Uterus (tissue), 4 donors: ENCODE results near the gene TEX2. TPM values are rescaled to one million over a fixed set of nuclear protein-coding genes. Genes with fewer than 3 reads are reported as not detected.
A peak's percentile ranks its signal among the peaks of the same experiment; 100 is the strongest.

Experiments used
- DNase-seq, 2 donors: peaks; one replicate each; pipeline ENCODE4 v3.0.0-alpha.2; 2019 to 2020
- H3K27ac ChIP-seq, 2 donors: fragments of 200-600 bp; sonication (generic); 1 replicate in 1 of 2; 2 replicates in 1 of 2; pipeline ENCODE4 v1.5.1; 2016 to 2018
- H3K27me3 ChIP-seq, 2 donors: fragments of 200-600 bp; sonication (generic); one replicate each; pipeline ENCODE4 v1.5.1; 2018 to 2019; ENCODE audit warnings: control low read depth in 1 of 2
- H3K36me3 ChIP-seq, 2 donors: fragments of 200-600 bp; sonication (generic); one replicate each; pipeline ENCODE4 v1.5.1; 2019; ENCODE audit warnings: control low read depth in 1 of 2
- H3K4me1 ChIP-seq, 2 donors: fragments of 200-600 bp; sonication (generic); one replicate each; pipeline ENCODE4 v1.5.1; 2018 to 2019; ENCODE audit warnings: control low read depth in 1 of 2
- H3K4me3 ChIP-seq, 2 donors: fragments of 200-600 bp; sonication (generic); 1 replicate in 1 of 2; 2 replicates in 1 of 2; pipeline ENCODE4 v1.5.1; 2018 to 2019; ENCODE audit warnings: mild to moderate bottlenecking in 1 of 2
- H3K9me3 ChIP-seq, 2 donors: fragments of 200-600 bp; sonication (generic); one replicate each; pipeline ENCODE4 v1.5.1; 2019; ENCODE audit warnings: control low read depth in 1 of 2
- CTCF ChIP-seq, 4 experiments: fragments of 200-600 bp in 2 of 4; fragments of 450-650 bp in 2 of 4; sonication (generic) in 2 of 4; IDR thresholded peaks; one replicate each; pipeline ENCODE4 v1.5.1; 2016 to 2019; ENCODE audit warnings: antibody characterized with exemption in 4 of 4, mild to moderate bottlenecking in 2 of 4, moderate library complexity in 1 of 4
- POLR2A ChIP-seq, 2 donors: fragments of 450-650 bp; IDR thresholded peaks; one replicate each; pipeline ENCODE4 v1.6.1; 2016; ENCODE audit warnings: antibody characterized with exemption in 2 of 2, mild to moderate bottlenecking in 1 of 2, moderate library complexity in 1 of 2
- intact Hi-C: fragments of 100-400 bp; cut with DNase I; formaldehyde crosslinking; loops from one replicate; pipeline ENCODE4 v1.15.1; 2023; ENCODE audit warnings: low total_unique reads
- total RNA-seq, 4 donors: library from RNA; depleted of rRNA in 3 of 4; stranded (reverse); fragments of >200 nt in 3 of 4; gene quantifications; one replicate each; pipeline versions ENCODE4 v1.1.0 to v1.2.4, GENCODE V29; 2014 to 2023
- donor health status: DM: yes; HTN: yes; CAD: no.

Gene TEX2
- total RNA-seq, 4 donors from 2014 or later = 23.8 to 43.4 (median 35.6) TPM

GRCh38 chr17:64277831-64278562 lies 14.9 kb upstream of the TEX2 start:
- Histone ChIP-seq H3K9me3 (no peaks in the 10 kb centered on the region), H3K27ac (peak overlapping the region; percentile 74 to 79), H3K27me3 (no peaks in the 10 kb centered on the region), H3K4me1 (no peaks in the 10 kb centered on the region), H3K36me3 (no peaks in the 10 kb centered on the region), H3K4me3 (no peak overlapping the region)
- TF ChIP-seq CTCF (IDR thresholded peaks at IDR 0.05) = no peak
- no peak for TF ChIP-seq POLR2A (IDR thresholded peaks at IDR 0.05)
- DNase-seq = no peak
- intact Hi-C loops = no loop called here

- Histone ChIP-seq H3K36me3 (no peaks in the 10 kb centered on the region), H3K27me3 (no peaks in the 10 kb centered on the region), H3K4me1 (no peaks in the 10 kb centered on the region), H3K27ac (peak overlapping the region; percentile 74 to 79), H3K4me3 (no peak overlapping the region), H3K9me3 (no peaks in the 10 kb centered on the region)
- TF ChIP-seq POLR2A (IDR thresholded peaks at IDR 0.05) = no peak
- intact Hi-C loops = no loop called here
- no peak for DNase-seq
Observed at GRCh38 chr17:64276961-64277505, 14.0 kb upstream of the TEX2 start.

GRCh38 chr17:64275016-64275415 lies 12.0 kb upstream of the TEX2 start:
- Histone ChIP-seq H3K36me3 (no peaks in the 10 kb centered on the region), H3K4me3 (no peak overlapping the region), H3K9me3 (no peaks in the 10 kb centered on the region), H3K27me3 (no peaks in the 10 kb centered on the region), H3K27ac (no peak overlapping the region), H3K4me1 (no peaks in the 10 kb centered on the region)
- intact Hi-C loops = no loop called here
- TF ChIP-seq CTCF (IDR thresholded peaks at IDR 0.05) (no peak), POLR2A (IDR thresholded peaks at IDR 0.05) (no peak)
- no peak for DNase-seq

- Histone ChIP-seq H3K27me3 (no peaks in the 10 kb centered on the region), H3K36me3 (no peaks in the 10 kb centered on the region), H3K4me1 (no peaks in the 10 kb centered on the region), H3K27ac (no peak overlapping the region), H3K9me3 (no peaks in the 10 kb centered on the region), H3K4me3 (no peak overlapping the region)
- intact Hi-C loops = no loop called here
- no peak for TF ChIP-seq CTCF (IDR thresholded peaks at IDR 0.05)
- no peak for TF ChIP-seq POLR2A (IDR thresholded peaks at IDR 0.05)
- DNase-seq = no peak
Observed at GRCh38 chr17:64273006-64273405, 9.9 kb upstream of the TEX2 start.

- H3K9me3 ChIP-seq = no peaks in the 10 kb centered on the region
- intact Hi-C loops = no loop called here
- H3K4me3 ChIP-seq = no peak overlapping the region
- no peak for DNase-seq
- no peaks in the 10 kb centered on the region for H3K27me3 ChIP-seq
- H3K4me1 ChIP-seq = no peaks in the 10 kb centered on the region
- no peak for TF ChIP-seq CTCF (IDR thresholded peaks at IDR 0.05)
- TF ChIP-seq POLR2A (IDR thresholded peaks at IDR 0.05) = no peak
- H3K36me3 ChIP-seq = no peaks in the 10 kb centered on the region
- H3K27ac ChIP-seq = no peak overlapping the region
Observed at GRCh38 chr17:64270885-64271284, 7.8 kb upstream of the TEX2 start.
